BE2C (cell line): Measurements from ENCODE around the gene SMU1.

ENCODE experiments used
- DNase-seq: peaks from one replicate; pipeline ENCODE4 v3.0.0-alpha.2; 2020
- H3K27me3 ChIP-seq: fragments of 250-450 bp; sonication (Bioruptor Pico); 2 replicates; pipeline ENCODE4 v1.5.1; 2020; ENCODE audit warnings: mild to moderate bottlenecking
- H3K36me3 ChIP-seq: fragments of 250-450 bp; sonication (Bioruptor Pico); 2 replicates; pipeline ENCODE4 v1.5.1; 2020; ENCODE audit warnings: mild to moderate bottlenecking
- H3K4me1 ChIP-seq: fragments of 250-450 bp; sonication (Bioruptor Pico); 2 replicates; pipeline ENCODE4 v1.5.1; 2020
- H3K4me3 ChIP-seq: 2 replicates; pipeline ENCODE4 v1.5.1; 2011; ENCODE audit warnings: low read depth, low read length
- H3K9me3 ChIP-seq: fragments of 250-450 bp; sonication (Bioruptor Pico); 2 replicates; pipeline ENCODE4 v1.5.1; 2020
- TF ChIP-seq, protein P1 (sequence below): IDR thresholded peaks from 2 replicates; pipeline ENCODE4 v1.5.1; 2012; ENCODE audit warnings: mild to moderate bottlenecking, low read depth, low read length

Gene SMU1

DNA sequence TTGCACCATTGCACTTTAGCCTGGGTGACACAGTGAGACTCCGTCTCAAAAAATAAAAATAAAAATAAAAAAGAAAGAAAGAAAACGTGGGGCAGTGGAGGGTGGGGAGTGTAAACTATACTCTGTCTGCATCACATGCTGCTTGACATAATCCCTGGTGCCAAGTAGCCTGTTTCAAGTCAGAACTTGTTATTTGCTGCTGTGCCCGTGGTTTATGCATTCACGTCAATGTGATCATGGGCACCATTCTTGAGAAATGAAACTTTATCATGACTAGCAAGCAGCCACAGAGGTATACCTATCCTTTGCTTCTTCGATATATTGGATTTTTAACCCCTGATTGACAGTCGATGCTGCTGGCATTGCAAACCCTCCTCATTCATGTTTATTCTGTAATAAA, 4.1 kb upstream of the SMU1 start:
- H3K27me3 ChIP-seq, result no peaks in the 10 kb centered on the region
- H3K36me3 ChIP-seq, result no peaks in the 10 kb centered on the region
- H3K4me1 ChIP-seq, result peaks cover 2% of the 10 kb centered on the region; the same call in 1 of the 2 replicates
- no peaks in the 10 kb centered on the region for H3K9me3 ChIP-seq
- no peak overlapping the region for H3K4me3 ChIP-seq
- no peak for DNase-seq
- TF ChIP-seq, protein P1, sequence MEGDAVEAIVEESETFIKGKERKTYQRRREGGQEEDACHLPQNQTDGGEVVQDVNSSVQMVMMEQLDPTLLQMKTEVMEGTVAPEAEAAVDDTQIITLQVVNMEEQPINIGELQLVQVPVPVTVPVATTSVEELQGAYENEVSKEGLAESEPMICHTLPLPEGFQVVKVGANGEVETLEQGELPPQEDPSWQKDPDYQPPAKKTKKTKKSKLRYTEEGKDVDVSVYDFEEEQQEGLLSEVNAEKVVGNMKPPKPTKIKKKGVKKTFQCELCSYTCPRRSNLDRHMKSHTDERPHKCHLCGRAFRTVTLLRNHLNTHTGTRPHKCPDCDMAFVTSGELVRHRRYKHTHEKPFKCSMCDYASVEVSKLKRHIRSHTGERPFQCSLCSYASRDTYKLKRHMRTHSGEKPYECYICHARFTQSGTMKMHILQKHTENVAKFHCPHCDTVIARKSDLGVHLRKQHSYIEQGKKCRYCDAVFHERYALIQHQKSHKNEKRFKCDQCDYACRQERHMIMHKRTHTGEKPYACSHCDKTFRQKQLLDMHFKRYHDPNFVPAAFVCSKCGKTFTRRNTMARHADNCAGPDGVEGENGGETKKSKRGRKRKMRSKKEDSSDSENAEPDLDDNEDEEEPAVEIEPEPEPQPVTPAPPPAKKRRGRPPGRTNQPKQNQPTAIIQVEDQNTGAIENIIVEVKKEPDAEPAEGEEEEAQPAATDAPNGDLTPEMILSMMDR, result no peak

DNA sequence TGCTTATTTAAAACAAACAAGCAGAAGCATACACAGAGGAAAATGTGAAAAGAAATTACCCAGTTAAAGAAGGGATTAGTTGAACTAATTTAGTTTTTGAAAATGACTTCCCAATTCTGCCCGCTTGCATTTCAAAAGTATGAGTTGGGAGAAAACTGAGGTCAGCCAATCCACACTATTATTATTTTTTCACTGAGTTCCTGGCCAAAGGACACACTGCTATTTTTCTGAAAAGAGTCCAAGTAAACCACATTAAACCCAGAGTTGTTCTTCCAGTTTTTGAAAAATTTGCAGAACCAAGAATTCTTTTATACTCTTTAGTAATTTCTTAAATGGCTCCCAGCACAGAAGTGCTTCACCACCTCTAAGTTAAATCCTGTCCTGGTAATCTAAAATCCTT, 7.5 kb downstream of the SMU1 start:
- TF ChIP-seq, protein P1, result no peak
- H3K4me3 ChIP-seq, result no peak overlapping the region
- no peak for DNase-seq
- H3K9me3 ChIP-seq, result no peaks in the 10 kb centered on the region
- no peaks in the 10 kb centered on the region for H3K27me3 ChIP-seq
- H3K36me3 ChIP-seq, result peaks cover 69% of the 10 kb centered on the region
- H3K4me1 ChIP-seq, result no peaks in the 10 kb centered on the region

DNA sequence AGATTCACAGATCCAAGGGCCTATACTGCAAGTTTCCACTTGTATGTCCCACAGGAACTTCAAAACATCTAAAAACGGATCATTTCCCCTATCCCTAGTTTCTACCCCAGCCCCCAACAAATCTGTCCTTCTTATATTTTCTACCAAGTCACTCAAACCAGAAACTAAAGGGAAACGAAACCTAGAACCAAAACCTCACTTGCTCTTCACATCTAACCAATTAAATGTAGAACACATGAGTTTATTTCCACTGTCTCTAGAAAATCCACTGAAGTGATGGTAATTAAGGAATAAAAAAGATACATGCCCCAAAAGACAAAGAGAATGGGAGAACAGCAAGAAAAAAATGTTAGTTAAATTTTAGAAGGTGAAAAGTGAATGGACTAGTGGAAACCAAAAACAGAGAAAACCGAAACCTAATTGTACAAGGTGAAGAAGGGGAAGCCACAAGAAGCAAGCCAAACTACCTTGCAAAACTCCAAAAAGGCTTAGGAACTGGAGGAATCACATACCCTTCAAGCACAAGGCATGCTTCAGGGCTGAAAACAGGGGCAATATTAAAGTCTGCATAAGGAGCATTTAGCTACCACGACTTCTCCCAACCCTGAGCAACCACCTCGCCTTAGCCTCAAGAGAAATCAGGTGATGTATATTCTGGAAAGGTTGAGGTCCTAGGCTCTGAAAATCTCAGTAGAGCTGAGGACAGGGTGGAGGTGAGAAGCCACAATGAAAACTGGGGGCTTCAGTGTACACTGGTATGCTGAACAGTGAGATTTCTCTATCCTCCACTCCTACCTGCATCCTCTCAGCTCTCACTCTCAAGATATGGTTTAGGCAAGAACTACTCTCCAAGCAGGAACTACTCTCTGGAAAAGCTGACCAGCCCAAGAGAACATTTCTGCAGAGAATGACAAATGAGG, 11.1 kb downstream of the SMU1 start:
- no peaks in the 10 kb centered on the region for H3K9me3 ChIP-seq
- no peak for DNase-seq
- TF ChIP-seq, protein P1, result no peak
- no peak overlapping the region for H3K4me3 ChIP-seq
- H3K27me3 ChIP-seq, result no peaks in the 10 kb centered on the region
- H3K4me1 ChIP-seq, result no peaks in the 10 kb centered on the region
- H3K36me3 ChIP-seq, result peaks cover 60% of the 10 kb centered on the region

DNA sequence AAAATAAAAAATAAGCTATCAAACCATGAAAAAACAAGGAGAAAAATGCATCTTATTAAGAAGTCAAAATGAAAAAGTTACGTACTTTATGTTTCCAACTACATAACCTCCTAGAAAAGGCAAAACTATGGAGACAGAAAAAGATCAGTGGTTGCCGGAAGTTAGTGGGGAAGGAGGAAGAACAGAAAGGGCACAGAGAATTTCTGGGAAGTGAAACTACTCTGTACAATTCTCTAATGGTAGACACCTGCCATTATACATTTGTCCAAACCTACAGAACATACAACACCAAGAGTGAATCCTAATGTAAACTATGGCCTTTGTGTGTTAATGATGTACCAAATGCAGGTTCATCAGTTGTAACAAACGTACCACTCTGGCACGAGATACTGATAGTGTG, 25.3 kb downstream of the SMU1 start:
- DNase-seq, result no peak
- Histone ChIP-seq H3K9me3 (no peaks in the 10 kb centered on the region), H3K4me1 (no peaks in the 10 kb centered on the region), H3K36me3 (peaks cover 49% of the 10 kb centered on the region), H3K27me3 (no peaks in the 10 kb centered on the region), H3K4me3 (no peak overlapping the region)
- TF ChIP-seq, protein P1, result no peak

DNA sequence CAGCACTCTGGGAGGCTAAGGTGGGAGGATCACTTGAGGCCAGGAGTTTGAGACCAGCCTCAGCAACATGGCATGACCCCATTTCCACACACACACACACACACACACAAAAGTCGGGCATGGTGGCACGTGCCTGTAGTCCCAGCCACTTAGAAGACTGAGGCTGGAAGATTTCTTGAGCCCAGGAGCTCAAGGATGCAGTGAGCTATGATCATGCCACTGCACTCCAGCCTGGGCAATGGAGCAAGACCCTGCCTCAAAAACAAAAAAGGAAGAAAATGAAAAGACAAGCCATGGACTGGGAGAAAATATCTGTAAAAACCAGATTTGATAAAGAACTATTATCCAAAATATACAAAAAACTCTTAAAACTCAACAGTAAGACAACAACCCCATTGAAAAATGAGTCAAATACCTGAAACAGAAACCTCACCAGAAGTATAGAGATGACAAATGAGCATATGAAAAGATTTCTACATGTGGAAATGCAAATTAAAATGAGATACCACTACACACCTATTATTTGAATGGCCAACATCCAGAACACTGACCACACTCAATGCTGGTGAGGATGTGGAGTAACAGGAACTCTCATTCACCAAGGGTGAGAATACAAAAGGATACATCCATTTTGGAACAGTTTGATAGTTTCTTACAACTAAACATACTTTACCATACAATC, 26.7 kb downstream of the SMU1 start:
- H3K36me3 ChIP-seq, result peaks cover 44% of the 10 kb centered on the region
- H3K4me3 ChIP-seq, result no peak overlapping the region
- no peaks in the 10 kb centered on the region for H3K9me3 ChIP-seq
- H3K27me3 ChIP-seq, result no peaks in the 10 kb centered on the region
- TF ChIP-seq, protein P1, result no peak
- DNase-seq, result no peak
- no peaks in the 10 kb centered on the region for H3K4me1 ChIP-seq

DNA sequence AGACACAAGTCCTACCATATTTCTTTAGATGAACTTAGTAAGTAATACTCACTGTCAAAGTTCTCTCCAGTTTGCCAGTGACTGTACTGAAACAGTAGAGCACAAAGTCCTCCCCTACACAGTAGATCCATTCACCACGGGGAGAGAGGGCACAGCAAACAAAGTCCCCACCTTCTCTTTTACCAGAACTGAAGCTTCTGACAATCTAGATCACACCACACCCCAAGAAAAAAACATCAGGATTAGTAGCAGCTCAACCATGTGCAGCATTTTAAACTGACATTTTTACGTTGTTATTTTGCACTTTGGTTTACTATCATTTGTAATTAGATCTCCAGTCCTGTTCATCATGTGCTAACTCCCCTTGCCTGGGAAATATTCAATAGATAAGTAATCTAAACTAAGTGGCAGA, 28.4 kb downstream of the SMU1 start:
- Histone ChIP-seq H3K36me3 (peaks cover 36% of the 10 kb centered on the region), H3K9me3 (no peaks in the 10 kb centered on the region), H3K4me3 (no peak overlapping the region), H3K4me1 (no peaks in the 10 kb centered on the region), H3K27me3 (no peaks in the 10 kb centered on the region)
- TF ChIP-seq, protein P1, result no peak
- DNase-seq, result no peak
